GM19240 (cell line): ENCODE measurements around the gene LYRM9.
"Not testable (repeated sequence)": the region's sequence is repeated elsewhere in the genome, so short reads cannot be mapped to it uniquely, and the experiment has no call there.

ENCODE experiments used
- DNase-seq: peaks from one replicate; pipeline ENCODE4 v3.0.0; 2011; ENCODE audit warnings: low spot score; ENCODE audit not compliant: insufficient read length

Gene LYRM9

GRCh38 chr17:27878776-27879562 lies 14.2 kb downstream of the LYRM9 start:
- no peak for DNase-seq

- DNase-seq, result no peak
Observed at GRCh38 chr17:27873746-27874145, 19.4 kb downstream of the LYRM9 start.

GRCh38 chr17:27873211-27873610 lies 20.0 kb downstream of the LYRM9 start:
- DNase-seq, result no peak

- DNase-seq, result no peak
Observed at GRCh38 chr17:27872776-27873175, 20.4 kb downstream of the LYRM9 start.

- DNase-seq, result no peak
Observed at GRCh38 chr17:27871407-27871806, 21.8 kb downstream of the LYRM9 start.

- no peak for DNase-seq
Observed at GRCh38 chr17:27870345-27870744, 22.8 kb downstream of the LYRM9 start.

- no peak for DNase-seq
Observed at GRCh38 chr17:27868565-27868964, 24.6 kb downstream of the LYRM9 start.

- no peak for DNase-seq
Observed at GRCh38 chr17:27862840-27863239, 30.3 kb downstream of the LYRM9 start.

- no peak for DNase-seq
Observed at GRCh38 chr17:27862004-27862403, 31.2 kb downstream of the LYRM9 start.

- no peak for DNase-seq
Observed at GRCh38 chr17:27860971-27861664, 32.0 kb downstream of the LYRM9 start.

DNA sequence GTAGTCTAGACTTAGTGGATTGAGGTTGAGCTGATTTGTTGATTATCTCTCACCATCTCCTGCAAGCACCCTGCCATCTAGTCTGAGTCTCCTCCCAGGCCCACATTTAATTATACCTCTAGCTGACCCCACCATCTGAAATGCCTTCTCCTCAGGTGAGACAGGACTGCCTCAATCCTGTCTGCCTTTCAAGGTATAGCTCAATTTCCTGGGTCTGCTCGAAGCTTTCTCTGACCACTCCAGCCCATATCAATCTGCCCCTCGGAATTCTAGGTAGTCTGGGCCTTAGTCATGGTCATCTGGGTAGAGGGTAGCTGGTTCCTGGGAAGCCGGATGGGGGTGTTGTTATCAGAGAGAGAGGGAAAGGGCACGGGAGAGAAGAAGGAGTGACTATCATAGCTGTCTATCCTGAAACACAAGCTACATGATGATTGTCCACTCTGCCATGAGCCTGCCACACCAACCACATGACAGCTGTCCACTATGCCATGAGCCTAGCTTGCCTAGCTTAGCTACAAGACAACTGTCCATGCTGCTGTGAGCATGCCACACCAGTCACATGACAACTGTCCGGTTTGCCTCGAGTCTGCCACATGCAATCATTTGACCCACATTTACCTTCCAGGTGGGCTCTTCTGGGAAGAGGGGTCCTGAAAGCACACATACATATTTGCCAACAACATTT lies 34.4 kb downstream of the LYRM9 start:
- no peak for DNase-seq

DNA sequence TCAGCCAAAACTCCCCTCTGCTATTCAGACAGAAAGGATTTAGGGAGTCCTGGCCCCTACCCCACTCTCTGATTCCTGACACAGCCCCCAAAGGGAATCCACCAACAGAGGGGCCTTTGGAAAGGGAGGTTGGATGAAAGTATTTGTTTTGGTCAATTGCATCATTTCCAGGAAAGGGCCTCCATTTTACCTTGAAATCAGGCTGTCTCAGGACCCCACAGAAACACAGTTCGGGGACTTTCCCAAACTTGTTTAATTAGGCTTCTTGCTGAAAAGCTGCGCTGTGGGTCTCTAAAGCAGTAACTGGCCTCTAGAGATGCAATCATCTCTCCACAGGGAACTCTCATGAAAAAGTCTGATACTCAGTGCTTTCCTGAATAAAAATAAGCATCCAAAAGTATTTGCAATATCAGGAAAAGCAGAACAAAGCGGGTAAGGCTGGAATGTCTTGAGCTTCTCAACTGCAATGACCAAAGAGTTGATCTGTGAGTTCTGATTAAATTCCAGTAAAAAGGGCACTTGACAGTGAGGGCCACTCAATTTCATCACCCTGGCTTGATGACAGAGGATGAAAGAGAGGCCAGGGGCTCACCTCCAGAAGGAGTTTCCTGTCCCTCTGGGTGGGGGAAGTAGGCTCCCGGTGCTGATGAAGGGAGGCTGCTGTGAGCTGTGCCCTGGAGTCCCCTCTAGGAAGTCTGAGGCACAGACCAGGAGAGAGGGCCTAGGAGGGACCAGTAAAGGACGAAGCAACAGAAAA lies 36.3 kb downstream of the LYRM9 start:
- no peak for DNase-seq

GRCh38 chr17:27855454-27855853 lies 37.7 kb downstream of the LYRM9 start:
- DNase-seq, result no peak

- no peak for DNase-seq
Observed at GRCh38 chr17:27854163-27854562, 39.0 kb downstream of the LYRM9 start.

DNA sequence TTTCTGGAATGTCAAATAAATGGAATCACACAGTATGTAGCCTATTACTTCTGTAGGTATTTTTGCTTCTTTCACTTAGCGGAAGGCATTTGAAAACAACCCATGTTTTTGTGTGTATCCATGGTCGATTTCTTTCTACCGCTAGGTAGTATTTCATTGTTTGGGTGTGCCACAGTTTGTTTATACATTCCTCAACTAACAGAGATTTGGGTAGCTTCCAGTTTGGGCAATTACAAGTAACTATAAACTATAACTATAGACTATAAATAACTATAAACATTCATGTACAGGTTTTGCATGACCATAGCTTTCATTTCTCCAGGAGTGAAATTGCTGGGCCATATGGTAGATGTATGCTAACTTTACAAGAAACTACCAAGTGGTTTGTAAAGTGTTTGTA lies 40.1 kb downstream of the LYRM9 start:
- no peak for DNase-seq

- no peak for DNase-seq
Observed at GRCh38 chr17:27849474-27850185, 43.5 kb downstream of the LYRM9 start.

DNA sequence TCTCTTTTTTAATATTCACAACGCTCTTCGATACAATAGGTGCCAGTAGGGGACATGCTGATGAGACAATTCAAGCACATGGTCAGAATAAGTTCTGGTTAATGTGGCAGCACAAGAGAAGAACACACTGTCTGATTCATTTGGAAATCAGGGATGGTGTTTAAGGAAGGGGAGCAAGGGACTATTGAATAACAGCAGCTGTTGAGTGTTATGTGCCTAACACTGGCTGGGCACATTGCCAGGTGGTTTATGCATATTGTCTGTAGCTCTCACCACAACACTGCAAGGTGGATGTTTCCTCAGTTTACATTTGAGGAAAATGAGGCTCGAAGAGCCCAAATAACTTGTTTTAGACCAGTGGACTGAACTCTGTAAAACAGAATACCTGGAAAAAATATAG lies 44.2 kb downstream of the LYRM9 start:
- no peak for DNase-seq

DNA sequence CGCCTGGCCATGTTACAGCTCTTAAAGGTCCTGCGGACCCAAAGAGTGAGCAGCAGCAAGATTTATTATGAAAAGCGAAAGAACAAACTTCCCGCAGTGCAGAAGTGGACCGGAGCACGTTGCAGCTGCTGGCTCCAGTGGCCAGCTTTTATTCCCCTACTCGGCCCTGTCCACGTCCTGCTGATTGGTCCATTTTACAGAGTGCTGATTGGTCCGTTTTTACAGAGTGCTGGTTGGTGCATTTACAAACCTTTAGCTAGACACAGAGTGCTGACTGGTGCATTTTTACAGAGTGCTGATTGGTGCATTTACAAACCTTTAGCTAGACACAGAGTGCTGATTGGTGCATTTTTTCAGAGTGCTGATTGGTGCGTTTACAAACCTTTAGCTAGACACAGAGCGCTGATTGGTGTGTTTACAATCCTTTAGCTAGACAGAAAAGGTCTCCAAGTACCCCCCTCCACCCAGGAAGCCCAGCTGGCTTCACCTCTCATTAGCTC lies 46.3 kb downstream of the LYRM9 start:
- not testable (repeated sequence) for DNase-seq

DNA sequence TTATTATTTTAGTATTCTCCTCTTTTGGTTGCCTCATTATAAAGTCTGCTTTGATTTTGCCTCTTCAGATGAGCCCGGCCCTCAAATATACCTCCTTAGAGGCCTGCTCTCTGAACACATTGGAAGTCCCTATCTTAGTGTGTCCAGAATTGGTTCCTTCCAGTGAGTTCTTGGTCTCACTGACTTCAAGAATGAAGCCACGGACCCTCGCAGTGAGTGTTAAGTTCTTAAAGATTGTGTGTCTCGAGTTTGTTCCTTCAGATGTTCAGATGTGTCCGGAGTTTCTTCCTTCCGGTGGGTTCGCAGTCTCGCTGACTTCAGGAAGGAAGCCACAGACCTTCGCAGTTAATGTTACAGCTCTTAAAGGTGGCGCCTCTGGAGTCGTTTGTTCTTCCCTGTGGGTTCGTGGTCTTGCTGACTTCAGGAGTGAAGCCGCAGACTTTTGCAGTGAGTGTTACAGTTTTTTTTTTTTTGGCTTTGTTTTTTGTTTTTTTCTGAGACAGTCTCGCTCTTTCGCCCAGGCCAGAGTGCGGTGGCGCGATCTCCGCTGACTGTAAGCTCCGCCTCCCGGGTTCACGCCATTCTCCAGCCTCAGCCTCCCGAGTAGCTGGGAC lies 47.0 kb downstream of the LYRM9 start:
- DNase-seq, result no peak

GRCh38 chr17:27845264-27846041 lies 47.7 kb downstream of the LYRM9 start:
- no peak for DNase-seq
